Vagina (tissue), 2 donors: ENCODE measurements around the gene FAM120A. TPM values are rescaled to one million over a fixed set of nuclear protein-coding genes. Genes with fewer than 3 reads are reported as not detected.

ENCODE experiments used
- DNase-seq, 2 donors: peaks; one replicate each; pipeline ENCODE4 v3.0.0-alpha.2; 2017; ENCODE audit errors: extremely low spot score in 2 of 2
- H3K27ac ChIP-seq: fragments of 200-600 bp; sonication (generic); one replicate; pipeline ENCODE4 v1.5.1; 2019
- H3K27me3 ChIP-seq: fragments of 200-600 bp; sonication (generic); one replicate; pipeline ENCODE4 v1.5.1; 2019
- H3K36me3 ChIP-seq, 2 donors: fragments of 200-600 bp; sonication (generic); one replicate each; pipeline ENCODE4 v1.5.1; 2017 to 2019
- H3K4me1 ChIP-seq: fragments of 200-600 bp; sonication (generic); one replicate; pipeline ENCODE4 v1.5.1; 2019
- H3K4me3 ChIP-seq, 2 donors: fragments of 200-600 bp; sonication (generic); 1 replicate in 1 of 2; 2 replicates in 1 of 2; pipeline ENCODE4 v1.5.1; 2016 to 2019
- H3K9me3 ChIP-seq: fragments of 200-600 bp; sonication (generic); one replicate; pipeline ENCODE4 v1.5.1; 2019
- CTCF ChIP-seq, 3 experiments: fragments of 450-650 bp in 2 of 3; fragments of 200-600 bp in 1 of 3; sonication (generic) in 1 of 3; IDR thresholded peaks; one replicate each; pipeline ENCODE4 v1.5.1; 2017 to 2019; ENCODE audit warnings: antibody characterized with exemption in 3 of 3, mild to moderate bottlenecking in 2 of 3, moderate library complexity in 2 of 3
- POLR2A ChIP-seq, 2 donors: fragments of 450-650 bp; IDR thresholded peaks; one replicate each; pipeline ENCODE4 v1.6.1; 2017; ENCODE audit warnings: antibody characterized with exemption in 2 of 2, mild to moderate bottlenecking in 2 of 2, moderate library complexity in 2 of 2
- POLR2AphosphoS5 ChIP-seq, 2 donors: sonication (generic); formaldehyde crosslinking; IDR thresholded peaks; one replicate each; pipeline ENCODE4 v1.9.0; 2017; ENCODE audit warnings: antibody characterized with exemption in 2 of 2, mild to moderate bottlenecking in 2 of 2, low read depth in 1 of 2; ENCODE audit not compliant: insufficient read depth in 1 of 2
- intact Hi-C: fragments of 100-400 bp; cut with DNase I; formaldehyde crosslinking; loops from one replicate; pipeline ENCODE4 v1.15.1; 2023
- total RNA-seq: library from RNA; depleted of rRNA; stranded (reverse); fragments of >200 nt; gene quantifications from one replicate; pipeline ENCODE4 v1.2.3, GENCODE V29; 2016

Gene FAM120A
- total RNA-seq, 1 donor from 2014 or later = 98.2 TPM

GRCh38 chr9:93567271-93567959, 115.9 kb downstream of the FAM120A start:
- H3K4me1 ChIP-seq = peaks cover 11% of the 10 kb centered on the region
- peaks cover 0 to 17% of the 10 kb centered on the region in 2 donors for H3K36me3 ChIP-seq
- no peak for DNase-seq
- no peaks in the 10 kb centered on the region for H3K27me3 ChIP-seq
- TF ChIP-seq CTCF (IDR thresholded peaks at IDR 0.05) = no peak
- TF ChIP-seq POLR2AphosphoS5 (IDR thresholded peaks at IDR 0.05; ENCODE audit: insufficient read depth in 1 of 2, low read depth in 1 of 2) = no peak
- TF ChIP-seq POLR2A (IDR thresholded peaks at IDR 0.05) = no peak
- intact Hi-C loops = no loop called here
- H3K9me3 ChIP-seq = no peaks in the 10 kb centered on the region
- peak overlapping the region; percentile 67 to 74 for H3K4me3 ChIP-seq
- H3K27ac ChIP-seq = peak overlapping the region; percentile 92

DNA sequence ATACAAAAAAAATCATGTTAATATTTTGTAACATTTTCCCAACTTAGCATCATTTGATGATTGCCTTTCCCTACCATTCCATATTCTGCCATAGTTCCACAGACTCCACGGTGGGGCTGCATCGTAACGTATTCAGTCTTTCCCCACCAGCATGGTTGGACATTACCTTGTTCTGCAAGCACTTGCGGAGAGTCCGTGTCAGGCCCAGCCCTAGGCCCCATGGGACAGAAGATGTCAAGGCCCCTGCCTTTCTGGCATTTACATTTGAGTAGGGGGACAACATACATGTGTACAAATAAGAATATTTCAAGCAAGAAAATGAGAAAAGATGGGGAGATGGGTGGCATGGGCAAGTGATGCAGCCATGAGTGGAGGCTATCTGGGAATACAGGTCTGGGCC, 116.7 kb downstream of the FAM120A start:
- intact Hi-C loops = no loop called here
- Histone ChIP-seq H3K36me3 (peaks cover 0 to 14% of the 10 kb centered on the region in 2 donors), H3K27ac (no peak overlapping the region), H3K27me3 (no peaks in the 10 kb centered on the region), H3K4me1 (peaks cover 11% of the 10 kb centered on the region), H3K4me3 (no peak overlapping the region), H3K9me3 (no peaks in the 10 kb centered on the region)
- no peak for DNase-seq
- no peak for TF ChIP-seq POLR2A (IDR thresholded peaks at IDR 0.05)
- TF ChIP-seq CTCF (IDR thresholded peaks at IDR 0.05) = no peak
- no peak for TF ChIP-seq POLR2AphosphoS5 (IDR thresholded peaks at IDR 0.05; ENCODE audit: insufficient read depth in 1 of 2, low read depth in 1 of 2)

DNA sequence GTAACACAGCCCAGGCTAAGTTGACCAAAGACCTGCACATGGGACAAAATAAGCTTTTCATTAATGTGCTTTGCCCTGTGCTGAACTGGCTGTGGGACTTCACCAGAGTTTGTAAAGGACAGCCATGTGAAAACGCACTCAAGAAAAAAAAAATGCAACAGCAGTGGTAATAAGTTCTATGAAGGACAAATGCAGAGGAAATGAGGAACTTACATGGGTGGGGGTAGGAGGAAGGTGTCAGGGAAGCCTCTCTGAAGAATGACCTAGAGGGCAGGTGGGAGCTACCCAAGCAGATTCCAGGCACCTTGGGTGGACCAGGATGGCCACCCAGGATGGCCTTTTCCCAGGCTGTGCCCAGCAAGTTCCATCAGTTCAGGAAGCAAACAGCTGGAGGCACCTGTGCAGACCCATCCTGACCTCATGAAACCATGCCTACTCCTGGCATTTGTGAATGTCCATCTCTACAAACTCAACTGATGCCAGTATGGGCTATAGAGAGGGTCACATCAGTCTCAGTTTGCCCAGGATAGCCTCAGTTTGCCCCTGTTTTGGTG, 118.2 kb downstream of the FAM120A start:
- no peak for DNase-seq
- no peaks in the 10 kb centered on the region for H3K27me3 ChIP-seq
- no peaks in the 10 kb centered on the region for H3K9me3 ChIP-seq
- no peak overlapping the region for H3K4me3 ChIP-seq
- TF ChIP-seq CTCF (IDR thresholded peaks at IDR 0.05) = no peak
- no peak for TF ChIP-seq POLR2A (IDR thresholded peaks at IDR 0.05)
- no peak for TF ChIP-seq POLR2AphosphoS5 (IDR thresholded peaks at IDR 0.05; ENCODE audit: insufficient read depth in 1 of 2, low read depth in 1 of 2)
- peaks cover 15% of the 10 kb centered on the region for H3K4me1 ChIP-seq
- no peak overlapping the region for H3K27ac ChIP-seq
- no peaks in the 10 kb centered on the region for H3K36me3 ChIP-seq
- intact Hi-C loops = no loop called here

GRCh38 chr9:93572221-93572620, 120.7 kb downstream of the FAM120A start:
- no peaks in the 10 kb centered on the region for H3K36me3 ChIP-seq
- intact Hi-C loops = no loop called here

More at GRCh38 chr9:93572221-93572620, 120.7 kb downstream of the FAM120A start:
- no peak for DNase-seq
- H3K27ac ChIP-seq = no peak overlapping the region
- no peaks in the 10 kb centered on the region for H3K27me3 ChIP-seq
- no peak for TF ChIP-seq CTCF (IDR thresholded peaks at IDR 0.05)
- no peak for TF ChIP-seq POLR2A (IDR thresholded peaks at IDR 0.05)
- no peak for TF ChIP-seq POLR2AphosphoS5 (IDR thresholded peaks at IDR 0.05; ENCODE audit: insufficient read depth in 1 of 2, low read depth in 1 of 2)
- H3K4me1 ChIP-seq = peaks cover 19% of the 10 kb centered on the region
- no peak overlapping the region for H3K4me3 ChIP-seq
- no peaks in the 10 kb centered on the region for H3K9me3 ChIP-seq
